WTC11 (cell line): ENCODE data around the gene IKBKG. TPM values are rescaled to one million over a fixed set of nuclear protein-coding genes. Genes with fewer than 3 reads are reported as not detected.

Source experiments
- ATAC-seq: fragments of 200-7000 bp; cut with Tn5 transposase; 2 replicates; pipeline ENCODE4 v1.10.0; 2021; ENCODE audit warnings: mild to moderate bottlenecking, moderate library complexity
- CTCF ChIA-PET: fragments of 300-600 bp; sonication (Branson Sonifier 250); formaldehyde crosslinking; loops from one replicate; lab custom pipeline; 2021; ENCODE audit warnings: antibody characterized with exemption; lab: Charles Lee
- POLR2A ChIA-PET: fragments of 350-600 bp; sonication (Branson Sonifier 250); formaldehyde crosslinking; loops from one replicate; lab custom pipeline; 2021; ENCODE audit warnings: antibody characterized with exemption; lab: Charles Lee
- DNase-seq: peaks from one replicate; pipeline ENCODE4 v3.0.0; 2021; ENCODE audit warnings: low spot score
- H3K27ac Mint-ChIP-seq: 2 replicates; pipeline ENCODE4 v1.8.0; 2021; ENCODE audit warnings: mixed read lengths
- H3K27me3 Mint-ChIP-seq: 2 replicates; pipeline ENCODE4 v1.8.0; 2021; ENCODE audit warnings: low read depth, mild to moderate bottlenecking, moderate library complexity, mixed read lengths
- H3K36me3 Mint-ChIP-seq: 2 replicates; pipeline ENCODE4 v1.8.0; 2021; ENCODE audit warnings: mixed read lengths
- H3K4me1 Mint-ChIP-seq: 2 replicates; pipeline ENCODE4 v1.8.0; 2022; ENCODE audit warnings: mixed read lengths
- H3K4me3 Mint-ChIP-seq: 2 replicates; pipeline ENCODE4 v1.8.0; 2021; ENCODE audit warnings: mild to moderate bottlenecking, moderate library complexity, mixed read lengths
- H3K9me3 Mint-ChIP-seq: 2 replicates; pipeline ENCODE4 v1.8.0; 2021; ENCODE audit warnings: mixed read lengths
- AFF4 ChIP-seq: sonication (generic); formaldehyde crosslinking; IDR thresholded peaks from 2 replicates; pipeline ENCODE4 v1.8.1; 2023; ENCODE audit warnings: mild to moderate bottlenecking, missing genetic modification reagents, borderline replicate concordance
- ATF6 ChIP-seq: sonication (generic); formaldehyde crosslinking; IDR thresholded peaks from 2 replicates; pipeline ENCODE4 v1.8.1; 2023; ENCODE audit warnings: mild to moderate bottlenecking, missing genetic modification reagents
- CTCF ChIP-seq: fragments of 200-600 bp; IDR thresholded peaks from 2 replicates; pipeline ENCODE4 v1.8.0; 2022; ENCODE audit warnings: antibody characterized with exemption
- E2F4 ChIP-seq: sonication (generic); formaldehyde crosslinking; IDR thresholded peaks from 2 replicates; pipeline ENCODE4 v1.8.1; 2022; ENCODE audit warnings: low read depth, mild to moderate bottlenecking, moderate library complexity, missing genetic modification reagents, borderline replicate concordance
- E2F5 ChIP-seq: sonication (generic); formaldehyde crosslinking; IDR thresholded peaks from 2 replicates; pipeline ENCODE4 v1.8.1; 2022; ENCODE audit warnings: mild to moderate bottlenecking, moderate library complexity, missing genetic modification reagents
- GRHL2 ChIP-seq: fragments of 250-450 bp; sonication (Bioruptor Pico); IDR thresholded peaks from 2 replicates; pipeline ENCODE4 v1.8.0; 2022; ENCODE audit warnings: mild to moderate bottlenecking, moderate library complexity; ENCODE audit not compliant: insufficient replicate concordance, severe bottlenecking
- HMGA2 ChIP-seq: fragments of 250-450 bp; sonication (Bioruptor Pico); IDR thresholded peaks from 2 replicates; pipeline ENCODE4 v1.4.0; 2021; ENCODE audit warnings: mild to moderate bottlenecking, moderate library complexity
- MYBL2 ChIP-seq: sonication (generic); formaldehyde crosslinking; IDR thresholded peaks from 2 replicates; pipeline ENCODE4 v1.8.1; 2023; ENCODE audit warnings: mild to moderate bottlenecking, moderate library complexity, missing genetic modification reagents
- OVOL2 ChIP-seq: fragments of 250-450 bp; sonication (Bioruptor Pico); IDR thresholded peaks from 2 replicates; pipeline ENCODE4 v1.9.0; 2021; ENCODE audit warnings: mild to moderate bottlenecking, borderline replicate concordance
- PRRX2 ChIP-seq: fragments of 250-450 bp; sonication (Bioruptor Pico); IDR thresholded peaks from 2 replicates; pipeline ENCODE4 v1.8.0; 2021; ENCODE audit warnings: mild to moderate bottlenecking
- STAT6 ChIP-seq: sonication (generic); formaldehyde crosslinking; conservative IDR thresholded peaks from 2 replicates; pipeline ENCODE4 v1.8.1; 2023; ENCODE audit warnings: mild to moderate bottlenecking, low read depth, missing genetic modification reagents, moderate library complexity
- TCF7 ChIP-seq: sonication (generic); formaldehyde crosslinking; IDR thresholded peaks from 2 replicates; pipeline ENCODE4 v1.8.0; 2022; ENCODE audit warnings: mild to moderate bottlenecking, low read depth, missing genetic modification reagents, moderate library complexity
- ZNF219 ChIP-seq: sonication (generic); formaldehyde crosslinking; IDR thresholded peaks from 2 replicates; pipeline ENCODE4 v1.8.0; 2023; ENCODE audit warnings: missing genetic modification reagents, mild to moderate bottlenecking, borderline replicate concordance
- ZNF263 ChIP-seq: sonication (generic); formaldehyde crosslinking; IDR thresholded peaks from 2 replicates; pipeline ENCODE4 v1.8.1; 2022; ENCODE audit warnings: low read depth, mild to moderate bottlenecking, moderate library complexity, missing genetic modification reagents
- total RNA-seq: library from RNA; stranded (reverse); gene quantifications from 3 replicates; pipeline ENCODE4 v1.2.3, GENCODE V29; 2021

The IKBKG gene
- total RNA-seq, 1 experiment from 2014 or later, result 29.1 TPM

GRCh38 chrX:154597221-154597620 is 49.8 kb downstream of the IKBKG start (continued):
- TF ChIP-seq TCF7 (CRISPR knock-in tag) (no peak), PRRX2 (CRISPR knock-in tag) (no peak), OVOL2 (no peak), ZNF219 (CRISPR knock-in tag) (no peak), E2F5 (no peak), AFF4 (CRISPR knock-in tag) (no peak), E2F4 (CRISPR knock-in tag) (no peak), STAT6 (CRISPR knock-in tag) (no peak)

GRCh38 chrX:154598656-154599055 is 51.2 kb downstream of the IKBKG start:
- TF ChIP-seq MYBL2 (CRISPR knock-in tag), result no peak
- no peak for TF ChIP-seq ATF6 (CRISPR knock-in tag)
- TF ChIP-seq HMGA2 (CRISPR knock-in tag), result no peak
- no peak for TF ChIP-seq GRHL2 (CRISPR knock-in tag)
- TF ChIP-seq CTCF, result no peak
- no peak for TF ChIP-seq ZNF219 (CRISPR knock-in tag)
- no peak for TF ChIP-seq ZNF263 (CRISPR knock-in tag)
- Mint-ChIP-seq H3K27me3 (peaks cover 13% of the 10 kb centered on the region), H3K27ac (no peak overlapping the region), H3K36me3 (peaks cover 15% of the 10 kb centered on the region), H3K4me3 (no peak overlapping the region), H3K9me3 (peaks cover 19% of the 10 kb centered on the region), H3K4me1 (peaks cover 22% of the 10 kb centered on the region)
- ATAC-seq (no peak), DNase-seq (no peak)
- CTCF ChIA-PET, result no interaction called here
- POLR2A ChIA-PET, result no interaction called here
